ENCODE results near the gene HEY2. TPM values are rescaled to one million over a fixed set of nuclear protein-coding genes. Genes with fewer than 3 reads are reported as not detected.
"Not testable (repeated sequence)": the region's sequence is repeated elsewhere in the genome, so short reads cannot be mapped to it uniquely, and the experiment has no call there.

HEY2 gene
- polyA plus RNA-seq, 3 donors = 7.6 to 7.8 (median 7.7) TPM

GRCh38 chr6:125764121-125764671, 14.8 kb downstream of the HEY2 start:
- DNase-seq (ENCODE audit: low read depth in 3 of 3, low spot score in 2 of 3) = no peak

GRCh38 chr6:125765944-125766343, 16.5 kb downstream of the HEY2 start:
- DNase-seq (ENCODE audit: low read depth in 3 of 3, low spot score in 2 of 3) = no peak

- no peak for DNase-seq (ENCODE audit: low read depth in 3 of 3, low spot score in 2 of 3)
Observed at GRCh38 chr6:125766641-125767040, 17.2 kb downstream of the HEY2 start.

GRCh38 chr6:125769147-125769783, 19.8 kb downstream of the HEY2 start:
- no peak for DNase-seq (ENCODE audit: low read depth in 3 of 3, low spot score in 2 of 3)

- DNase-seq (ENCODE audit: low read depth in 3 of 3, low spot score in 2 of 3) = no peak
Observed at GRCh38 chr6:125773387-125774341, 24.2 kb downstream of the HEY2 start.

- not testable (repeated sequence) for DNase-seq (ENCODE audit: low read depth in 3 of 3, low spot score in 2 of 3)
Observed at GRCh38 chr6:125776107-125776826, 26.8 kb downstream of the HEY2 start.

- peak; percentile 92 to 96 (median 95) for DNase-seq (ENCODE audit: low read depth in 3 of 3, low spot score in 2 of 3)
Observed at GRCh38 chr6:125779924-125780539, 30.6 kb downstream of the HEY2 start.

GRCh38 chr6:125780540-125781313, 31.3 kb downstream of the HEY2 start:
- peak; percentile 45 to 67 (median 49) for DNase-seq (ENCODE audit: low read depth in 3 of 3, low spot score in 2 of 3)

- peak in 1 of 3 donors; percentile 14 for DNase-seq (ENCODE audit: low read depth in 3 of 3, low spot score in 2 of 3)
Observed at GRCh38 chr6:125781314-125781868, 32.0 kb downstream of the HEY2 start.

- DNase-seq (ENCODE audit: low read depth in 3 of 3, low spot score in 2 of 3) = no peak
Observed at GRCh38 chr6:125784365-125784764, 34.9 kb downstream of the HEY2 start.

- no peak for DNase-seq (ENCODE audit: low read depth in 3 of 3, low spot score in 2 of 3)
Observed at GRCh38 chr6:125787791-125788190, 38.4 kb downstream of the HEY2 start.

GRCh38 chr6:125789167-125789566, 39.7 kb downstream of the HEY2 start:
- no peak for DNase-seq (ENCODE audit: low read depth in 3 of 3, low spot score in 2 of 3)

GRCh38 chr6:125789576-125790357, 40.3 kb downstream of the HEY2 start:
- DNase-seq (ENCODE audit: low read depth in 3 of 3, low spot score in 2 of 3) = peak in 1 of 3 donors; percentile 43

- DNase-seq (ENCODE audit: low read depth in 3 of 3, low spot score in 2 of 3) = peak in 2 of 3 donors; percentile 73 to 75
Observed at GRCh38 chr6:125790358-125791150, 41.1 kb downstream of the HEY2 start, which contains the start of gene NCOA7. Gene NCOA7 (plus strand): TSS chr6:125790960. CDS start chr6:125815355, 24,395 bp downstream.

- DNase-seq (ENCODE audit: low read depth in 3 of 3, low spot score in 2 of 3) = no peak
Observed at GRCh38 chr6:125791151-125791819, 41.9 kb downstream of the HEY2 start.

- no peak for DNase-seq (ENCODE audit: low read depth in 3 of 3, low spot score in 2 of 3)
Observed at GRCh38 chr6:125791820-125792165, 42.4 kb downstream of the HEY2 start.

- no peak for DNase-seq (ENCODE audit: low read depth in 3 of 3, low spot score in 2 of 3)
Observed at GRCh38 chr6:125792172-125792571, 42.7 kb downstream of the HEY2 start.

Measured in right renal cortex interstitium (tissue), 3 donors.